Aorta (tissue), 5 donors: ENCODE measurements around the gene RNF167. TPM values are rescaled to one million over a fixed set of nuclear protein-coding genes. Genes with fewer than 3 reads are reported as not detected.

Experiments used
- ATAC-seq: fragments of 200-7000 bp; cut with Tn5 transposase; one replicate; pipeline ENCODE4 v1.9.1; 2022; ENCODE audit warnings: moderate library complexity; ENCODE audit not compliant: low FRiP score
- DNase-seq, 2 donors: peaks; one replicate each; pipeline ENCODE4 v3.0.0-alpha.2; 2020
- H3K27ac ChIP-seq, 2 donors: one replicate each; pipeline ENCODE4 v1.5.1; 2013; ENCODE audit warnings: low read length in 2 of 2, mild to moderate bottlenecking in 2 of 2, moderate library complexity in 2 of 2, control low read depth in 1 of 2, inconsistent platforms in 1 of 2, low read depth in 1 of 2
- H3K27me3 ChIP-seq, 2 donors: one replicate each; pipeline ENCODE4 v1.6.1; 2013; ENCODE audit warnings: control low read depth in 1 of 2, low read length in 1 of 2, mild to moderate bottlenecking in 1 of 2, moderate library complexity in 1 of 2; ENCODE audit not compliant: insufficient read depth in 2 of 2, control insufficient read depth in 1 of 2
- H3K36me3 ChIP-seq, 2 donors: one replicate each; pipeline ENCODE4 v1.6.1; 2013; ENCODE audit warnings: control low read depth in 1 of 2, low read length in 1 of 2, mild to moderate bottlenecking in 1 of 2; ENCODE audit not compliant: insufficient read depth in 2 of 2, control insufficient read depth in 1 of 2
- H3K4me1 ChIP-seq, 2 donors: one replicate each; pipeline ENCODE4 v1.6.1; 2013; ENCODE audit warnings: low read length in 2 of 2, control low read depth in 1 of 2, mild to moderate bottlenecking in 1 of 2, moderate library complexity in 1 of 2; ENCODE audit not compliant: insufficient read depth in 2 of 2, control insufficient read depth in 1 of 2
- H3K4me3 ChIP-seq, 2 donors: one replicate each; pipeline ENCODE4 v1.5.1; 2013; ENCODE audit warnings: low read length in 2 of 2, control low read depth in 1 of 2, mild to moderate bottlenecking in 1 of 2
- H3K9me3 ChIP-seq: one replicate; pipeline ENCODE4 v1.6.1; 2013; ENCODE audit warnings: mild to moderate bottlenecking, low read length; ENCODE audit not compliant: control insufficient read depth
- WGBS, 2 donors: extraction: QIAGEN DNeasy Blood & Tissue Kit; methylation state at CpG; one replicate each; pipeline ENCODE4 v1.1.7; 2013; 5-methylcytosine and 5-hydroxymethylcytosine counted together
- intact Hi-C, 2 donors: fragments of 100-400 bp; cut with DNase I; formaldehyde crosslinking; loops; one replicate each; pipeline versions ENCODE4 v1.14.2 to v1.15.0; 2022
- polyA plus RNA-seq, 2 donors: library from polyadenylated mRNA; stranded (reverse); fragments of 200-250 nt; gene quantifications; one replicate each; pipeline ENCODE4 v1.2.3, GENCODE V29; 2013
- total RNA-seq, 2 donors: library from RNA; stranded (reverse); fragmentation: NEBNext Ultra II Directional; extraction: Animal tissue kit (Norgen Biotek cat#: 25700); gene quantifications; one replicate each; pipeline ENCODE4 v1.2.1, GENCODE V29; 2021
- donor health status: healthy with polysubstance abuse.
- donor health status: Bipolar disorder and iron deficiency.
- donor health status: DM: no; HTN: no; CAD: no.
- donor health status: DM: no; HTN: no; CAD: no.
- donor health status: DM: yes; HTN: yes; CAD: no.

The RNF167 gene
- total and polyA plus RNA-seq, 4 donors: 39.3 to 89.3 (median 48.7) TPM

- no peak overlapping the region for H3K27ac ChIP-seq
These were observed 32.7 kb downstream of the RNF167 start for GRCh38 chr17:4972752-4973151.

GRCh38 chr17:4973256-4974114 is 33.4 kb downstream of the RNF167 start:
- peak overlapping the region in 1 of 2 donors; percentile 8 for H3K27ac ChIP-seq
- intact Hi-C loops: no loop called here
- no peaks in the 10 kb centered on the region for H3K9me3 ChIP-seq
- no peaks in the 10 kb centered on the region for H3K4me1 ChIP-seq
- H3K4me3 ChIP-seq: no peak overlapping the region
- H3K27me3 ChIP-seq: no peaks in the 10 kb centered on the region
- ATAC-seq: no peak
- H3K36me3 ChIP-seq: peaks cover 0 to 15% of the 10 kb centered on the region in 2 donors
- DNase-seq: no peak
- 84 to 91% methylated on average over 10 of the region's 10 CpGs for WGBS, 2 donors

More at GRCh38 chr17:4972752-4973151, 32.7 kb downstream of the RNF167 start:
- Histone ChIP-seq H3K9me3 (no peaks in the 10 kb centered on the region), H3K4me3 (no peak overlapping the region), H3K27me3 (no peaks in the 10 kb centered on the region), H3K4me1 (no peaks in the 10 kb centered on the region), H3K36me3 (peaks cover 0 to 15% of the 10 kb centered on the region in 2 donors)
- 74 to 76% methylated on average over 12 of the region's 12 CpGs for WGBS, 2 donors
- ATAC-seq (no peak), DNase-seq (no peak)
- intact Hi-C loops: no loop called here

- ATAC-seq (no peak), DNase-seq (no peak)
- H3K9me3 ChIP-seq: no peaks in the 10 kb centered on the region
- no peak overlapping the region for H3K4me3 ChIP-seq
- peaks cover 0 to 15% of the 10 kb centered on the region in 2 donors for H3K36me3 ChIP-seq
- H3K27me3 ChIP-seq: no peaks in the 10 kb centered on the region
- intact Hi-C loops: no loop called here
- no peaks in the 10 kb centered on the region for H3K4me1 ChIP-seq
- WGBS, 2 donors: 59 to 63% methylated on average over 9 of the region's 9 CpGs
- peak overlapping the region in 1 of 2 donors; percentile 32 for H3K27ac ChIP-seq
These were observed 34.1 kb downstream of the RNF167 start for GRCh38 chr17:4974115-4974670.

GRCh38 chr17:4978726-4979125 is 38.7 kb downstream of the RNF167 start:
- Histone ChIP-seq H3K36me3 (peaks cover 0 to 9% of the 10 kb centered on the region in 2 donors), H3K4me1 (no peaks in the 10 kb centered on the region), H3K27ac (no peak overlapping the region), H3K9me3 (no peaks in the 10 kb centered on the region), H3K27me3 (no peaks in the 10 kb centered on the region), H3K4me3 (no peak overlapping the region)
- intact Hi-C loops: no loop called here
- no peak for ATAC-seq
- no peak for DNase-seq

- intact Hi-C loops: loop anchor here (2.0 to 10.0 kb wide), 3 partner anchors 76 to 82 kb away; partner anchors contain the start of gene CHRNE (in 2 of the 2)
- H3K27me3 ChIP-seq: no peaks in the 10 kb centered on the region
- no peaks in the 10 kb centered on the region for H3K4me1 ChIP-seq
- WGBS, 2 donors: 35 to 38% methylated on average over 6 of the region's 6 CpGs
- no peak overlapping the region for H3K4me3 ChIP-seq
- peak; percentile 71 for ATAC-seq
- no peak overlapping the region for H3K27ac ChIP-seq
- no peak for DNase-seq
- no peaks in the 10 kb centered on the region for H3K9me3 ChIP-seq
- H3K36me3 ChIP-seq: peaks cover 0 to 8% of the 10 kb centered on the region in 2 donors
These were observed 40.7 kb downstream of the RNF167 start for GRCh38 chr17:4980644-4981216.

GRCh38 chr17:4982305-4982704 is 42.2 kb downstream of the RNF167 start:
- no peaks in the 10 kb centered on the region for H3K27me3 ChIP-seq
- peaks cover 0 to 3% of the 10 kb centered on the region in 2 donors for H3K4me1 ChIP-seq
- no peak for ATAC-seq
- 55 to 65% methylated on average over 5 of the region's 5 CpGs for WGBS, 2 donors
- H3K4me3 ChIP-seq: no peak overlapping the region
- H3K9me3 ChIP-seq: no peaks in the 10 kb centered on the region
- no peak for DNase-seq
- intact Hi-C loops: loop anchor here (5.0 to 10.0 kb wide), 2 partner anchors 78 to 80 kb away; partner anchors contain the start of gene CHRNE (in 2 of the 2)
- H3K27ac ChIP-seq: no peak overlapping the region
- H3K36me3 ChIP-seq: peaks cover 0 to 4% of the 10 kb centered on the region in 2 donors

- peak overlapping the region; percentile 67 to 93 for H3K4me3 ChIP-seq
- H3K27me3 ChIP-seq: no peaks in the 10 kb centered on the region
- ATAC-seq (no peak), DNase-seq (no peak)
- H3K4me1 ChIP-seq: peaks cover 0 to 3% of the 10 kb centered on the region in 2 donors
- H3K27ac ChIP-seq: peak overlapping the region in 1 of 2 donors; percentile 13
- WGBS, 2 donors: 33 to 39% methylated on average over 5 of the region's 5 CpGs
- intact Hi-C loops: loop anchor here (10.0 kb wide), 1 partner anchor 82 kb away; the partner anchor contains the start of gene CHRNE (in 2 of the 2)
- no peaks in the 10 kb centered on the region for H3K9me3 ChIP-seq
- H3K36me3 ChIP-seq: no peaks in the 10 kb centered on the region
These were observed 46.3 kb downstream of the RNF167 start for GRCh38 chr17:4986403-4986802.

GRCh38 chr17:4986951-4987766 is 47.1 kb downstream of the RNF167 start, which contains the start of gene CAMTA2:
TSS of gene CAMTA2 (minus strand) at chr17:4987675. CDS start at chr17:4986222, 1,453 bp downstream.
- Histone ChIP-seq H3K27ac (peak within 1 kb of the TSS; percentile 25 to 90), H3K36me3 (no peaks in the 10 kb centered on the region), H3K9me3 (no peaks in the 10 kb centered on the region), H3K4me3 (peak within 1 kb of the TSS; percentile 67 to 93), H3K27me3 (no peaks in the 10 kb centered on the region), H3K4me1 (peaks cover 0 to 3% of the 10 kb centered on the region in 2 donors)
- 1% methylated on average over 58 to 78 of the region's 78 CpGs for WGBS, 2 donors
- intact Hi-C loops: loop anchor here (10.0 kb wide), 1 partner anchor 82 kb away; the partner anchor contains the start of gene CHRNE (in 2 of the 2)
- DNase-seq: peak; percentile 94 to 98
- peak; percentile 95 for ATAC-seq
